ENCODE data around the gene BOLA1. TPM values are rescaled to one million over a fixed set of nuclear protein-coding genes. Genes with fewer than 3 reads are reported as not detected.
"Not testable (repeated sequence)": the region's sequence is repeated elsewhere in the genome, so short reads cannot be mapped to it uniquely, and the experiment has no call there.

BOLA1 gene
- total and polyA plus RNA-seq, 4 donors, result 12.5 to 28.5 (median 15.5) TPM

- not testable (repeated sequence) for H3K9ac ChIP-seq (ENCODE audit: insufficient read depth in 1 of 2, low read length in 2 of 2); H3K4me3 ChIP-seq; H3K4me1 ChIP-seq (ENCODE audit: control insufficient read depth in 5 of 5, insufficient read depth in 5 of 5, low read length in 5 of 5); DNase-seq; H3K27ac ChIP-seq (ENCODE audit: low read depth in 1 of 2, low read length in 1 of 2); H3K27me3 ChIP-seq (ENCODE audit: control insufficient read depth in 3 of 3, insufficient read depth in 3 of 3, low read length in 2 of 3); H3K9me3 ChIP-seq (ENCODE audit: control insufficient read depth in 4 of 4, insufficient read depth in 3 of 4, low read length in 3 of 4); ATAC-seq (ENCODE audit: insufficient read depth, low FRiP score); H3K36me3 ChIP-seq (ENCODE audit: control insufficient read depth in 4 of 4, insufficient read depth in 4 of 4, low read length in 4 of 4)
- WGBS, 2 donors, result no CpG with 5 or more reads among the region's 15 CpGs
These were observed 39.1 kb upstream of the BOLA1 start for GRCh38 chr1:149860271-149860670.

GRCh38 chr1:149860684-149861496 is 38.5 kb upstream of the BOLA1 start:
- H3K27ac ChIP-seq (ENCODE audit: low read depth in 1 of 2, low read length in 1 of 2); H3K4me3 ChIP-seq; H3K9me3 ChIP-seq (ENCODE audit: control insufficient read depth in 4 of 4, insufficient read depth in 3 of 4, low read length in 3 of 4); H3K27me3 ChIP-seq (ENCODE audit: control insufficient read depth in 3 of 3, insufficient read depth in 3 of 3, low read length in 2 of 3); H3K36me3 ChIP-seq (ENCODE audit: control insufficient read depth in 4 of 4, insufficient read depth in 4 of 4, low read length in 4 of 4); H3K4me1 ChIP-seq (ENCODE audit: control insufficient read depth in 5 of 5, insufficient read depth in 5 of 5, low read length in 5 of 5); DNase-seq; H3K9ac ChIP-seq (ENCODE audit: insufficient read depth in 1 of 2, low read length in 2 of 2): not testable (repeated sequence)
- WGBS, 2 donors, result no CpG with 5 or more reads among the region's 55 CpGs
- ATAC-seq (ENCODE audit: insufficient read depth, low FRiP score), result peak; percentile 84

- H3K36me3 ChIP-seq (ENCODE audit: control insufficient read depth in 4 of 4, insufficient read depth in 4 of 4, low read length in 4 of 4); H3K4me3 ChIP-seq; H3K27ac ChIP-seq (ENCODE audit: low read depth in 1 of 2, low read length in 1 of 2); H3K9me3 ChIP-seq (ENCODE audit: control insufficient read depth in 4 of 4, insufficient read depth in 3 of 4, low read length in 3 of 4); DNase-seq; H3K27me3 ChIP-seq (ENCODE audit: control insufficient read depth in 3 of 3, insufficient read depth in 3 of 3, low read length in 2 of 3); H3K4me1 ChIP-seq (ENCODE audit: control insufficient read depth in 5 of 5, insufficient read depth in 5 of 5, low read length in 5 of 5); H3K9ac ChIP-seq (ENCODE audit: insufficient read depth in 1 of 2, low read length in 2 of 2): not testable (repeated sequence)
- peak; percentile 32 for ATAC-seq (ENCODE audit: insufficient read depth, low FRiP score)
- no CpG with 5 or more reads among the region's 32 CpGs for WGBS, 2 donors
These were observed 37.8 kb upstream of the BOLA1 start for GRCh38 chr1:149861497-149862054.

- DNase-seq; H3K4me3 ChIP-seq; H3K4me1 ChIP-seq (ENCODE audit: control insufficient read depth in 5 of 5, insufficient read depth in 5 of 5, low read length in 5 of 5); H3K9me3 ChIP-seq (ENCODE audit: control insufficient read depth in 4 of 4, insufficient read depth in 3 of 4, low read length in 3 of 4); H3K27me3 ChIP-seq (ENCODE audit: control insufficient read depth in 3 of 3, insufficient read depth in 3 of 3, low read length in 2 of 3); H3K9ac ChIP-seq (ENCODE audit: insufficient read depth in 1 of 2, low read length in 2 of 2); H3K36me3 ChIP-seq (ENCODE audit: control insufficient read depth in 4 of 4, insufficient read depth in 4 of 4, low read length in 4 of 4); H3K27ac ChIP-seq (ENCODE audit: low read depth in 1 of 2, low read length in 1 of 2); ATAC-seq (ENCODE audit: insufficient read depth, low FRiP score): not testable (repeated sequence)
- no CpG with 5 or more reads among the region's 2 CpGs for WGBS, 2 donors
These were observed 32.5 kb upstream of the BOLA1 start for GRCh38 chr1:149866887-149867286.

- not testable (repeated sequence) for H3K36me3 ChIP-seq (ENCODE audit: control insufficient read depth in 4 of 4, insufficient read depth in 4 of 4, low read length in 4 of 4); DNase-seq; H3K4me1 ChIP-seq (ENCODE audit: control insufficient read depth in 5 of 5, insufficient read depth in 5 of 5, low read length in 5 of 5); H3K9me3 ChIP-seq (ENCODE audit: control insufficient read depth in 4 of 4, insufficient read depth in 3 of 4, low read length in 3 of 4); H3K9ac ChIP-seq (ENCODE audit: insufficient read depth in 1 of 2, low read length in 2 of 2); ATAC-seq (ENCODE audit: insufficient read depth, low FRiP score); H3K27me3 ChIP-seq (ENCODE audit: control insufficient read depth in 3 of 3, insufficient read depth in 3 of 3, low read length in 2 of 3); H3K27ac ChIP-seq (ENCODE audit: low read depth in 1 of 2, low read length in 1 of 2); H3K4me3 ChIP-seq
- no CpG with 5 or more reads among the region's 4 CpGs for WGBS, 2 donors
These were observed 26.3 kb upstream of the BOLA1 start for GRCh38 chr1:149873060-149873459.

All from lung (tissue), 10 donors.